CD8-positive, alpha-beta memory T cell (primary cell): Measurements from ENCODE around the gene FST. TPM values are rescaled to one million over a fixed set of nuclear protein-coding genes. Genes with fewer than 3 reads are reported as not detected.

Experiments used
- CTCF ChIA-PET: fragments of 350-600 bp; sonication (Branson Sonifier 250); formaldehyde crosslinking; loops from one replicate; lab custom pipeline; 2021; ENCODE audit warnings: antibody characterized with exemption; lab: Charles Lee
- POLR2A ChIA-PET: fragments of 350-600 bp; sonication (Branson Sonifier 250); formaldehyde crosslinking; loops from one replicate; lab custom pipeline; 2021; ENCODE audit warnings: antibody characterized with exemption; lab: Charles Lee
- DNase-seq, 5 donors: peaks; one replicate each; pipeline versions ENCODE4 v3.0.0 to v3.0.0-alpha.2; 2020 to 2022; ENCODE audit warnings: mixed read lengths in 1 of 5
- H3K27ac ChIP-seq: one replicate; pipeline ENCODE4 v1.7.0; 2013; ENCODE audit warnings: low read depth, mild to moderate bottlenecking, low read length, moderate library complexity
- H3K27me3 ChIP-seq: 2 replicates; pipeline ENCODE4 v1.7.0; 2013; ENCODE audit warnings: low read length, mild to moderate bottlenecking; ENCODE audit not compliant: insufficient read depth, poor library complexity, severe bottlenecking
- H3K36me3 ChIP-seq: 2 replicates; pipeline ENCODE4 v1.7.0; 2013; ENCODE audit warnings: mild to moderate bottlenecking, low read length, moderate library complexity; ENCODE audit not compliant: insufficient read depth
- H3K4me1 ChIP-seq: 2 replicates; pipeline ENCODE4 v1.7.0; 2013; ENCODE audit warnings: mild to moderate bottlenecking, low read length, moderate library complexity; ENCODE audit not compliant: insufficient read depth
- H3K4me3 ChIP-seq: 2 replicates; pipeline ENCODE4 v1.7.0; 2013; ENCODE audit warnings: mild to moderate bottlenecking, low read length
- H3K9me3 ChIP-seq: 2 replicates; pipeline ENCODE4 v1.7.0; 2013; ENCODE audit warnings: mild to moderate bottlenecking, low read length
- H3K27ac Mint-ChIP-seq, 8 donors: one replicate each; pipeline ENCODE4 v1.8.0; 2020 to 2021; ENCODE audit warnings: mixed read lengths in 8 of 8, mild to moderate bottlenecking in 6 of 8, inconsistent platforms in 3 of 8, moderate library complexity in 3 of 8
- H3K27me3 Mint-ChIP-seq, 2 donors: one replicate each; pipeline ENCODE4 v1.8.0; 2020 to 2021; ENCODE audit warnings: mixed read lengths in 2 of 2, mild to moderate bottlenecking in 1 of 2, moderate library complexity in 1 of 2
- H3K36me3 Mint-ChIP-seq, 3 donors: one replicate each; pipeline ENCODE4 v1.8.0; 2020 to 2021; ENCODE audit warnings: mixed read lengths in 3 of 3, inconsistent platforms in 1 of 3, mild to moderate bottlenecking in 1 of 3
- H3K4me1 Mint-ChIP-seq, 3 donors: one replicate each; pipeline ENCODE4 v1.8.0; 2020 to 2021; ENCODE audit warnings: mixed read lengths in 3 of 3, inconsistent platforms in 1 of 3, mild to moderate bottlenecking in 1 of 3
- H3K4me3 Mint-ChIP-seq, 7 donors: one replicate each; pipeline ENCODE4 v1.8.0; 2020 to 2021; ENCODE audit warnings: mixed read lengths in 7 of 7, mild to moderate bottlenecking in 6 of 7, moderate library complexity in 4 of 7, inconsistent platforms in 2 of 7
- H3K9me3 Mint-ChIP-seq, 5 donors: one replicate each; pipeline ENCODE4 v1.8.0; 2020 to 2022; ENCODE audit warnings: mixed read lengths in 5 of 5, mild to moderate bottlenecking in 3 of 5, moderate library complexity in 2 of 5, inconsistent platforms in 1 of 5
- polyA plus RNA-seq: library from polyadenylated mRNA; unstranded; fragments of 300-500 nt; fragmentation: Illumina TruSeq; gene quantifications from one replicate; pipeline ENCODE4 v1.2.3, GENCODE V29; 2021
- total RNA-seq, 2 experiments: library from RNA; stranded (reverse); gene quantifications; one replicate each; pipeline ENCODE4 v1.2.3, GENCODE V29; 2021

FST gene
- total and polyA plus RNA-seq, 3 experiments from 2014 or later = 0.13 TPM; not detected in 2

DNA sequence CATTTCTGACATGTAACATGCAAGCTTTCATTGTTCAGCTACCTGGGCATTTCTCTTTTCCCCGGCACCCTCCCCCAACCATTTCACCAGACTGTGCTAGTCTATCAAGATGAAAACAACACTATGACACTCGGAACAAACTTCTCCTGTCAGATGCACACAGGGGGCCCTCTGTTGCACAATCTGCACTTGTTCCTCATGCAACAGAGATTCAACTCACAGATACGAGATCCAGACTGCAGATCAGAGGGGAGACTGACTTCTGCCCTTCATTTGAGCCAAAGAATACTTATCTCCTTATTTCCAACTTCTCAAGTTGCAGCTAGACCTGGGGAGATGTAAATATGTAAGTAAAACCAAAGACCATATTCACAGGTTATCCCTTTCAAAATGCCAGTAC, 15.7 kb upstream of the FST start:
- Mint-ChIP-seq H3K27me3 (peaks cover 17 to 60% of the 10 kb centered on the region in 2 donors), H3K4me1 (no peaks in the 10 kb centered on the region), H3K36me3 (no peaks in the 10 kb centered on the region), H3K9me3 (no peaks in the 10 kb centered on the region), H3K4me3 (no peak overlapping the region), H3K27ac (no peak overlapping the region)
- Histone ChIP-seq H3K36me3 (no peaks in the 10 kb centered on the region), H3K4me1 (no peaks in the 10 kb centered on the region), H3K9me3 (no peaks in the 10 kb centered on the region), H3K4me3 (no peak overlapping the region), H3K27me3 (no peaks in the 10 kb centered on the region), H3K27ac (no peak overlapping the region)
- ChIA-PET CTCF (interaction anchor here (0.9 kb wide), 1 partner anchor 13 kb away, joined by 3 read pairs; no protein-coding TSS in a partner anchor), POLR2A (no interaction called here)
- DNase-seq = no peak

DNA sequence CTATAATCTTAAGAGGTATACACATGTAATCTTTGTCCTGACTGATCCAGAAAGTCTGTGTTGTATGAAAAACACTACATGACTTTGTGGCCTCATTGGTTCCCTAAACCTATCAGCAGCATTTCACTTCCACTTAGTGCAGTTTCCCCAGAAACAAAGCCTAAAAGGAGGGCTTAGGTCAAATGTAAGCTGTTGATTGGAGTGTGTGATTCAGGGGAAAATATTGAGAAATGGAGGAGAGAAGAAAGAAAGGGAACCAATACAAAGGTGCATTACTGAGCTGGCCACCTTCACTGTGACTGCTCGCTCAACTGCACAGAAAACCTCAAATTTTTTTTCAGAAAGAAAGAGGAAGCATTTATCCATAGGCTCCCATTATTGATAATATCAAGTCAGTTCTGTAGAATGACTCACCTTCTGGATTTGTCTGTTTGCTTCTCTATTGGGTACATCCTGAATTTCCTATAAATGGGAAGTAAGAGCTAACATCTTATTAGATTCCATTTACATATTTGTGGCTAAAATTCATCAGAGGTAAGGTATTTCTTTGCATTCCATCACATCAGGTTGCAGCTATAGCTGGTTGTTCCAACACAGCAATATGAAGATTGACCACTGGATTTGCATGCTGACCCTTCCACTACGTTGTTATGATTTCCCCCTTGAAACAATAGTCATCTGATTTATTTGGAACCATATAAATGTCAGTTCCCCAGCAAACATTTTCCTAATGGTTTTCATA, 10.3 kb upstream of the FST start:
- no peak overlapping the region for H3K27ac Mint-ChIP-seq
- H3K27ac ChIP-seq = no peak overlapping the region
- H3K4me1 ChIP-seq = no peaks in the 10 kb centered on the region
- no peaks in the 10 kb centered on the region for H3K36me3 ChIP-seq
- DNase-seq = no peak
- POLR2A ChIA-PET = no interaction called here
- peaks cover 6% of the 10 kb centered on the region for H3K27me3 ChIP-seq
- no peaks in the 10 kb centered on the region for H3K9me3 ChIP-seq
- no peaks in the 10 kb centered on the region for H3K9me3 Mint-ChIP-seq
- H3K4me1 Mint-ChIP-seq = no peaks in the 10 kb centered on the region
- H3K4me3 ChIP-seq = no peak overlapping the region
- CTCF ChIA-PET = interaction anchor here (0.6 to 1.3 kb wide), 2 partner anchors 8 to 12 kb away, joined by 3 to 5 read pairs; no protein-coding TSS in a partner anchor
- H3K4me3 Mint-ChIP-seq = no peak overlapping the region
- H3K27me3 Mint-ChIP-seq = peaks cover 0 to 67% of the 10 kb centered on the region in 2 donors
- no peaks in the 10 kb centered on the region for H3K36me3 Mint-ChIP-seq

DNA sequence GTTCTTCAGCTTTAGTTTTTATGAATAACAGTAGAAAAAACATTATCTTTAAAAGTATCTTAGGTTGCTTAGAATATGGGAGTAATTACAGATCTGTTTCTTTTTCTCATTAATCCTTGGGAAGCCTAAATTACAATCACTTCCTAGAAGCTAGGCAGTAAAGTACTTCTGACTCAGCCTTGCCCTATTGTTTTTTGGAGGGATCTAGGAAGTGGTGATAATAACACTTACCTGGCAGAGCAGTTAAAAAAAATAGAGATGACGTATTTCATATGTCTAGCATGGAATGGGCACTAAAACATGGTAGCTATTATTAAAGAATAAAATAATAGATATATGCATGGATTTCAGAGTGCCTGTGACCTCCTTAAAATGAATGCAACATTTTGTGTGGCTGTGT, 8.2 kb upstream of the FST start:
- Mint-ChIP-seq H3K27ac (no peak overlapping the region), H3K4me3 (no peak overlapping the region), H3K4me1 (no peaks in the 10 kb centered on the region), H3K9me3 (no peaks in the 10 kb centered on the region), H3K36me3 (no peaks in the 10 kb centered on the region), H3K27me3 (peaks cover 7 to 71% of the 10 kb centered on the region in 2 donors)
- DNase-seq = no peak
- POLR2A ChIA-PET = no interaction called here
- no peaks in the 10 kb centered on the region for H3K4me1 ChIP-seq
- no peaks in the 10 kb centered on the region for H3K9me3 ChIP-seq
- H3K4me3 ChIP-seq = no peak overlapping the region
- CTCF ChIA-PET = no interaction called here
- no peaks in the 10 kb centered on the region for H3K36me3 ChIP-seq
- peaks cover 6% of the 10 kb centered on the region for H3K27me3 ChIP-seq
- no peak overlapping the region for H3K27ac ChIP-seq

DNA sequence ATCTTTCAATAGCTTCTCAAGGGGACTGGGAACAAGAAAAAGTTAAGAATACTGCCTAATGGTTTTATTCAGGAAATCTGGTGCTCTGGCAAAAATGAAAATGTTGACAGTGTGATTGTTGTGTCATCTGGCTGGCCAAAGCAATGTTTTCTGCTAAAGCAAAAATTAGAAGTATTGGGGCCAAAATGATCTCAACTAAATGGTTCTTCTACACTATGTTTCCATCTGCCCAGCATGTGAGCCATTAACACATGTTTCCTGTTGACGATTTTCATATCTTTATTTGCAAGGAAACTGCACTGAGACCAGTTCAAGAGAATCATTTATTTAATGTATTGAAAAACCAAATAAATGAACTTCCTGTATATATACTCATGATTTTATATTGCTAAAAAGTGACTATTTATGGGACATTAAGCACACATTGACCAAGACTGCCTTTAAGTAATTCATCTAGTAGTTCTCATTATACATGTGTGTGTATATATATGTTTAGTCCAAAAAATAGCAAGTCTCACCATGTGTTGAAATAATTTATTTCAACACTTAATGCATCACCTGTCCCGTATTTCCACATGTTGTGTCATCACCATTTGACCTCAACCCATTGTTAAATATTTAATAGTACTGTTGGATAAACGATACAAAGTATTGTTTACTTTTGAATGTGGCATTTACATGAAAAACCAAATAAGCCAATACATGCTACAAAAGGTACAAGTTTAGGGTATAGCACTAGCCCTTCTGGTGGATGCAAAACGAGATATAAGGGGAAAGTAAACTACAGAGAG, 7.5 kb upstream of the FST start:
- peaks cover 7 to 72% of the 10 kb centered on the region in 2 donors for H3K27me3 Mint-ChIP-seq
- H3K4me1 Mint-ChIP-seq = no peaks in the 10 kb centered on the region
- ChIA-PET POLR2A (no interaction called here), CTCF (no interaction called here)
- H3K27ac Mint-ChIP-seq = no peak overlapping the region
- Histone ChIP-seq H3K4me3 (no peak overlapping the region), H3K4me1 (no peaks in the 10 kb centered on the region), H3K9me3 (no peaks in the 10 kb centered on the region), H3K36me3 (no peaks in the 10 kb centered on the region), H3K27ac (no peak overlapping the region), H3K27me3 (peaks cover 9% of the 10 kb centered on the region)
- no peak for DNase-seq
- H3K9me3 Mint-ChIP-seq = no peaks in the 10 kb centered on the region
- no peaks in the 10 kb centered on the region for H3K36me3 Mint-ChIP-seq
- no peak overlapping the region for H3K4me3 Mint-ChIP-seq

DNA sequence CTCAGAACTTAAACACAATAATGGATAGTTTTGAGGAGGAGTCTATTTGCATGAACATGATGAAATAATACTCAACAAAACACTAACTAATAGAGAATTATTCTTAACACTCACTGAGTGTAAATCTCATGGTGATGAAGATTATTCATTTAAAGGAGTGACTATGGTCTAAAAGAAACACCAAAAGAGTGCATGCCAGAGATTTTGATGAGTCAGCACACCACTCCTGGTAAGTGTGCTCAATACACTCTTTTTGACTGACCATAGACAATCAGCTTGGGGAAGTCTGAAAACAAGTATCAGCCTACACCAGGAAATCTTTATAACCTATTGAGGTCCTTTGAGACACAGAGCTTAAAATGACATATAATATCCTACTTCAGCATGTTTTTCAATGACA, 6.8 kb upstream of the FST start:
- CTCF ChIA-PET = no interaction called here
- H3K36me3 Mint-ChIP-seq = no peaks in the 10 kb centered on the region

DNA sequence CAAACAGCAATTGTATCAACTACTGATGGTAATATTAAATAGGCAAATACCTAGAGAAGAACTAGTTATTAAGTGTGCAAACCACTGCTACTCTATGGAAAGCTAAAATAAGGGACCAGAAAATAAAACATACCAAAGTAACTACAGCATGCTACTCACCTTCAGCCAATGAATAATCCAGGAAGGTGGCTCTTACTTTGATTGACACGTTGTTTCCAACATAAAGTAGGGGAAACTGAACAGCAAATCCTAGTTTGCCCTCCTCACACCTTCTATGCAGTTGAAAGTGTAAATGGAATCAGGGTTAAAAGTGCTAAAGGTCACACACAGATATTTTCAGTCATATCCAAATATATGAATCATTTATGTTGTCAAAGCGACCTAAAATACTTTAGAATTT, 5.1 kb upstream of the FST start:
- POLR2A ChIA-PET = no interaction called here
- no peaks in the 10 kb centered on the region for H3K36me3 ChIP-seq
- H3K36me3 Mint-ChIP-seq = peaks cover 0 to 2% (median 0%) of the 10 kb centered on the region in 3 donors
- peaks cover 9 to 16% (median 16%) of the 10 kb centered on the region in 3 donors for H3K4me1 Mint-ChIP-seq
- H3K9me3 Mint-ChIP-seq = no peaks in the 10 kb centered on the region
- H3K27me3 Mint-ChIP-seq = peaks cover 10 to 74% of the 10 kb centered on the region in 2 donors
- no peaks in the 10 kb centered on the region for H3K9me3 ChIP-seq
- no peak overlapping the region for H3K27ac ChIP-seq
- no peak overlapping the region for H3K27ac Mint-ChIP-seq
- no peak overlapping the region for H3K4me3 ChIP-seq
- no peaks in the 10 kb centered on the region for H3K4me1 ChIP-seq
- no peak for DNase-seq
- H3K4me3 Mint-ChIP-seq = no peak overlapping the region
- CTCF ChIA-PET = no interaction called here
- H3K27me3 ChIP-seq = peaks cover 19% of the 10 kb centered on the region

More for the DNA sequence above, 6.8 kb upstream of the FST start:
- Mint-ChIP-seq H3K4me3 (no peak overlapping the region), H3K27me3 (peaks cover 10 to 75% of the 10 kb centered on the region in 2 donors), H3K4me1 (peaks cover 3 to 5% (median 5%) of the 10 kb centered on the region in 3 donors), H3K27ac (no peak overlapping the region), H3K9me3 (no peaks in the 10 kb centered on the region)
- no peaks in the 10 kb centered on the region for H3K9me3 ChIP-seq
- POLR2A ChIA-PET = no interaction called here
- H3K27ac ChIP-seq = no peak overlapping the region
- H3K4me1 ChIP-seq = no peaks in the 10 kb centered on the region
- H3K36me3 ChIP-seq = no peaks in the 10 kb centered on the region
- peaks cover 16% of the 10 kb centered on the region for H3K27me3 ChIP-seq
- DNase-seq = no peak
- H3K4me3 ChIP-seq = no peak overlapping the region

DNA sequence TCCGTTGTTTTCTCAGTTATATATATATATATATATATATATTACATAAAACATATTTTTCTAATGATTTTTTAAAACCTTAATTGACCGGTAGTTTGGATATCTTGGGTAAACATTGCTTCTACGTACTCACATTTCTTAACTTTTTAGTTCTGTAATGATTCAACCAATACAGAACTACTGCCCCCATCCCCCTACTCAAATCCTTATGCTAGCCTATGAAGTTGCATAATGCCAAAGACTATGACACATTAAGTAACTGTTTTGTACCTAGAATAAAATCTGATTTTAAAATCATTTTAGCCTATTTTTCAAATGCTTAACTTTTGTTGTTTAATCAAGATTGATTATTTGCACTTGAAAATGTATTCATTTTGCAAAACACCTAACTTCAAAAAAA, 4.4 kb upstream of the FST start:
- Histone ChIP-seq H3K4me1 (peaks cover 4% of the 10 kb centered on the region), H3K4me3 (no peak overlapping the region), H3K36me3 (no peaks in the 10 kb centered on the region), H3K27me3 (peaks cover 19% of the 10 kb centered on the region), H3K27ac (no peak overlapping the region), H3K9me3 (no peaks in the 10 kb centered on the region)
- peaks cover 13 to 20% (median 20%) of the 10 kb centered on the region in 3 donors for H3K4me1 Mint-ChIP-seq
- CTCF ChIA-PET = no interaction called here
- H3K27me3 Mint-ChIP-seq = peaks cover 13 to 74% of the 10 kb centered on the region in 2 donors
- no peak for DNase-seq
- no peaks in the 10 kb centered on the region for H3K9me3 Mint-ChIP-seq
- POLR2A ChIA-PET = no interaction called here
- H3K4me3 Mint-ChIP-seq = no peak overlapping the region
- H3K36me3 Mint-ChIP-seq = peaks cover 0 to 2% (median 0%) of the 10 kb centered on the region in 3 donors
- no peak overlapping the region for H3K27ac Mint-ChIP-seq
